NCI-H146 (cell line): ENCODE measurements around the gene ATP6V1F.
A peak's percentile ranks its signal among the peaks of the same experiment; 100 is the strongest.

Experiments
- DNase-seq: peaks from one replicate; lab custom pipeline; 2025; lab: John Stamatoyannopoulos, UW

The ATP6V1F gene

GRCh38 chr7:128862571-128863432 is at the start of gene ATP6V1F:
Gene ATP6V1F (plus strand): TSS chr7:128862856. CDS start chr7:128862905, 49 bp downstream.
- peak; percentile 98 for DNase-seq

- DNase-seq, result peak; percentile 38
These were observed 48.2 kb upstream of the ATP6V1F start for GRCh38 chr7:128814499-128814898.

GRCh38 chr7:128815289-128815942 is 47.2 kb upstream of the ATP6V1F start:
- DNase-seq, result no peak

- DNase-seq, result no peak
These were observed 44.0 kb upstream of the ATP6V1F start for GRCh38 chr7:128818694-128819093.

GRCh38 chr7:128821724-128822123 is 40.9 kb upstream of the ATP6V1F start:
- DNase-seq, result no peak

GRCh38 chr7:128826512-128826911 is 36.1 kb upstream of the ATP6V1F start:
- DNase-seq, result no peak

- no peak for DNase-seq
These were observed 35.8 kb upstream of the ATP6V1F start for GRCh38 chr7:128826916-128827247.

GRCh38 chr7:128827248-128827958 is 35.3 kb upstream of the ATP6V1F start:
- no peak for DNase-seq

- DNase-seq, result no peak
These were observed 34.5 kb upstream of the ATP6V1F start for GRCh38 chr7:128827971-128828711.

GRCh38 chr7:128829391-128830166 is 33.1 kb upstream of the ATP6V1F start:
- DNase-seq, result peak; percentile 13

GRCh38 chr7:128830231-128831177 is 32.2 kb upstream of the ATP6V1F start, which contains the start of gene FLNC:
Gene FLNC (plus strand): TSS chr7:128830406. CDS start chr7:128830638, 232 bp downstream.
- peak; percentile 29 for DNase-seq

GRCh38 chr7:128831178-128831993 is 31.3 kb upstream of the ATP6V1F start:
- DNase-seq, result no peak

- DNase-seq, result no peak
These were observed 30.4 kb upstream of the ATP6V1F start for GRCh38 chr7:128831994-128832879.

- DNase-seq, result no peak
These were observed 29.8 kb upstream of the ATP6V1F start for GRCh38 chr7:128832880-128833147.

- DNase-seq, result peak; percentile 21
These were observed 29.3 kb upstream of the ATP6V1F start for GRCh38 chr7:128833148-128833945.

GRCh38 chr7:128833946-128834325 is 28.7 kb upstream of the ATP6V1F start:
- DNase-seq, result no peak

GRCh38 chr7:128835231-128835751 is 27.4 kb upstream of the ATP6V1F start:
- no peak for DNase-seq
